WTC11 (cell line): Measurements from ENCODE around the gene FAM53B. TPM values are rescaled to one million over a fixed set of nuclear protein-coding genes. Genes with fewer than 3 reads are reported as not detected.

ENCODE experiments used
- ATAC-seq: fragments of 200-7000 bp; cut with Tn5 transposase; 2 replicates; pipeline ENCODE4 v1.10.0; 2021; ENCODE audit warnings: mild to moderate bottlenecking, moderate library complexity
- CTCF ChIA-PET: fragments of 300-600 bp; sonication (Branson Sonifier 250); formaldehyde crosslinking; loops from one replicate; lab custom pipeline; 2021; ENCODE audit warnings: antibody characterized with exemption; lab: Charles Lee
- POLR2A ChIA-PET: fragments of 350-600 bp; sonication (Branson Sonifier 250); formaldehyde crosslinking; loops from one replicate; lab custom pipeline; 2021; ENCODE audit warnings: antibody characterized with exemption; lab: Charles Lee
- DNase-seq: peaks from one replicate; pipeline ENCODE4 v3.0.0; 2021; ENCODE audit warnings: low spot score
- H3K27ac Mint-ChIP-seq: 2 replicates; pipeline ENCODE4 v1.8.0; 2021; ENCODE audit warnings: mixed read lengths
- H3K27me3 Mint-ChIP-seq: 2 replicates; pipeline ENCODE4 v1.8.0; 2021; ENCODE audit warnings: low read depth, mild to moderate bottlenecking, moderate library complexity, mixed read lengths
- H3K36me3 Mint-ChIP-seq: 2 replicates; pipeline ENCODE4 v1.8.0; 2021; ENCODE audit warnings: mixed read lengths
- H3K4me1 Mint-ChIP-seq: 2 replicates; pipeline ENCODE4 v1.8.0; 2022; ENCODE audit warnings: mixed read lengths
- H3K4me3 Mint-ChIP-seq: 2 replicates; pipeline ENCODE4 v1.8.0; 2021; ENCODE audit warnings: mild to moderate bottlenecking, moderate library complexity, mixed read lengths
- H3K9me3 Mint-ChIP-seq: 2 replicates; pipeline ENCODE4 v1.8.0; 2021; ENCODE audit warnings: mixed read lengths
- AR ChIP-seq: fragments of 250-450 bp; sonication (Bioruptor Pico); IDR thresholded peaks from 2 replicates; pipeline ENCODE4 v1.9.0; 2021; ENCODE audit warnings: mild to moderate bottlenecking
- ATF2 ChIP-seq: sonication (generic); formaldehyde crosslinking; IDR thresholded peaks from 2 replicates; pipeline ENCODE4 v1.8.1; 2022; ENCODE audit warnings: low read depth, missing genetic modification reagents, borderline replicate concordance
- ATF3 ChIP-seq: sonication (generic); formaldehyde crosslinking; conservative IDR thresholded peaks from 2 replicates; pipeline ENCODE4 v1.8.1; 2022; ENCODE audit warnings: mild to moderate bottlenecking, missing genetic modification reagents
- ATF6 ChIP-seq: sonication (generic); formaldehyde crosslinking; IDR thresholded peaks from 2 replicates; pipeline ENCODE4 v1.8.1; 2023; ENCODE audit warnings: mild to moderate bottlenecking, missing genetic modification reagents
- CBFB ChIP-seq: sonication (generic); formaldehyde crosslinking; IDR thresholded peaks from 2 replicates; pipeline ENCODE4 v1.8.1; 2022; ENCODE audit warnings: mild to moderate bottlenecking, low read depth, missing genetic modification reagents
- CREM ChIP-seq: sonication (generic); formaldehyde crosslinking; IDR thresholded peaks from 2 replicates; pipeline ENCODE4 v1.8.1; 2022; ENCODE audit warnings: mild to moderate bottlenecking, missing genetic modification reagents, moderate library complexity
- E2F1 ChIP-seq: sonication (generic); formaldehyde crosslinking; IDR thresholded peaks from 2 replicates; pipeline ENCODE4 v1.8.0; 2022; ENCODE audit warnings: mild to moderate bottlenecking, missing genetic modification reagents
- ERG ChIP-seq: fragments of 250-450 bp; sonication (Bioruptor Pico); IDR thresholded peaks from 2 replicates; pipeline ENCODE4 v1.8.0; 2021; ENCODE audit warnings: mild to moderate bottlenecking
- FOXJ3 ChIP-seq: sonication (generic); formaldehyde crosslinking; IDR thresholded peaks from 2 replicates; pipeline ENCODE4 v1.9.0; 2021; ENCODE audit warnings: missing genetic modification reagents, mild to moderate bottlenecking, borderline replicate concordance
- KAT7 ChIP-seq: sonication (generic); formaldehyde crosslinking; IDR thresholded peaks from 2 replicates; pipeline ENCODE4 v1.8.1; 2023; ENCODE audit warnings: missing genetic modification reagents, mild to moderate bottlenecking, borderline replicate concordance
- MYBL2 ChIP-seq: sonication (generic); formaldehyde crosslinking; IDR thresholded peaks from 2 replicates; pipeline ENCODE4 v1.8.1; 2023; ENCODE audit warnings: mild to moderate bottlenecking, moderate library complexity, missing genetic modification reagents
- SMAD3 ChIP-seq: sonication (generic); formaldehyde crosslinking; IDR thresholded peaks from 2 replicates; pipeline ENCODE4 v1.8.0; 2022; ENCODE audit warnings: missing genetic modification reagents, mild to moderate bottlenecking, borderline replicate concordance
- ZBTB43 ChIP-seq: sonication (generic); formaldehyde crosslinking; IDR thresholded peaks from 2 replicates; pipeline ENCODE4 v1.8.1; 2023; ENCODE audit warnings: mild to moderate bottlenecking, missing genetic modification reagents
- ZNF121 ChIP-seq: sonication (generic); formaldehyde crosslinking; IDR thresholded peaks from 2 replicates; pipeline ENCODE4 v1.8.0; 2023; ENCODE audit warnings: missing genetic modification reagents
- ZNF263 ChIP-seq: sonication (generic); formaldehyde crosslinking; IDR thresholded peaks from 2 replicates; pipeline ENCODE4 v1.8.1; 2022; ENCODE audit warnings: low read depth, mild to moderate bottlenecking, moderate library complexity, missing genetic modification reagents
- ZNF281 ChIP-seq: sonication (generic); formaldehyde crosslinking; IDR thresholded peaks from 2 replicates; pipeline ENCODE4 v1.8.0; 2023; ENCODE audit warnings: mild to moderate bottlenecking, missing genetic modification reagents
- ZSCAN18 ChIP-seq: fragments of 250-450 bp; sonication (Bioruptor Pico); IDR thresholded peaks from 2 replicates; pipeline ENCODE4 v2.1.2; 2022; ENCODE audit warnings: mild to moderate bottlenecking, moderate library complexity
- total RNA-seq: library from RNA; stranded (reverse); gene quantifications from 3 replicates; pipeline ENCODE4 v1.2.3, GENCODE V29; 2021

FAM53B gene
- total RNA-seq, 1 experiment from 2014 or later, result 21.3 TPM

- no peak for ATAC-seq
- Mint-ChIP-seq H3K9me3 (no peaks in the 10 kb centered on the region), H3K27ac (peak overlapping the region; percentile 20; the same call in 1 of the 2 replicates)
These were observed 40.8 kb downstream of the FAM53B start for GRCh38 chr10:124703372-124703771.

GRCh38 chr10:124701881-124702656 lies 42.1 kb downstream of the FAM53B start:
- CTCF ChIA-PET, result interaction anchor here (1.3 kb wide), 1 partner anchor 40 kb away, joined by 4 read pairs; no protein-coding TSS in a partner anchor
- H3K4me3 Mint-ChIP-seq, result no peak overlapping the region
- H3K4me1 Mint-ChIP-seq, result peaks cover 33% of the 10 kb centered on the region
- H3K27ac Mint-ChIP-seq, result peak overlapping the region; percentile 63
- POLR2A ChIA-PET, result no interaction called here
- peaks cover 7% of the 10 kb centered on the region; the same call in 1 of the 2 replicates for H3K36me3 Mint-ChIP-seq
- ATAC-seq (no peak), DNase-seq (no peak)
- no peaks in the 10 kb centered on the region for H3K9me3 Mint-ChIP-seq
- no peaks in the 10 kb centered on the region for H3K27me3 Mint-ChIP-seq
- TF ChIP-seq E2F1 (no peak), AR (CRISPR knock-in tag) (no peak), CBFB (CRISPR knock-in tag) (no peak), KAT7 (CRISPR knock-in tag) (no peak), ATF2 (CRISPR knock-in tag) (no peak), ERG (CRISPR knock-in tag) (no peak), ZNF263 (CRISPR knock-in tag) (no peak), ZBTB43 (CRISPR knock-in tag) (no peak), ZNF121 (CRISPR knock-in tag) (no peak), CREM (CRISPR knock-in tag) (no peak), MYBL2 (CRISPR knock-in tag) (no peak), ATF6 (no peak), ZNF281 (no peak), FOXJ3 (CRISPR knock-in tag) (no peak), ZSCAN18 (CRISPR knock-in tag) (no peak)

More at GRCh38 chr10:124703372-124703771, 40.8 kb downstream of the FAM53B start:
- no peak overlapping the region for H3K4me3 Mint-ChIP-seq
- ChIA-PET POLR2A (no interaction called here), CTCF (no interaction called here)
- DNase-seq, result no peak
- TF ChIP-seq ATF3 (CRISPR knock-in tag), result no peak
- no peak for TF ChIP-seq SMAD3 (CRISPR knock-in tag)
- TF ChIP-seq, all 79 proteins: peak for 0
- Mint-ChIP-seq H3K27me3 (no peaks in the 10 kb centered on the region), H3K4me1 (peaks cover 35% of the 10 kb centered on the region), H3K36me3 (peaks cover 7% of the 10 kb centered on the region; the same call in 1 of the 2 replicates)
